A549 (cell line): ENCODE results near the gene PPIF. TPM values are rescaled to one million over a fixed set of nuclear protein-coding genes. Genes with fewer than 3 reads are reported as not detected.

ENCODE experiments used
- ATAC-seq, 2 experiments: fragments of 200-7000 bp in 1 of 2; fragments of >200 bp in 1 of 2; cut with Nextera tagmentation in 1 of 2; cut with Tn5 transposase in 1 of 2; 3 replicates each; pipeline versions ENCODE4 v1.8.0 to v1.9.1; 2018 to 2020; ENCODE audit warnings: mild to moderate bottlenecking in 1 of 2, moderate library complexity in 1 of 2
- CTCF ChIA-PET: fragments of 300-600 bp; sonication (Branson Sonifier 250); formaldehyde crosslinking; extraction: SDS; loops from one replicate; lab custom pipeline; 2021; ENCODE audit warnings: antibody characterized with exemption, inconsistent platforms; lab: Yijun Ruan, JAX
- POLR2A ChIA-PET: fragments of 350-600 bp; formaldehyde crosslinking; extraction: SDS; loops from one replicate; lab custom pipeline; 2021; ENCODE audit warnings: antibody characterized with exemption, inconsistent platforms; lab: Yijun Ruan, JAX
- DNase-seq, 2 experiments: peaks; one replicate each; pipeline versions ENCODE4 v3.0.0 to v3.0.0-alpha.2; 2011 to 2016; ENCODE audit warnings: low read depth in 1 of 2, low spot score in 1 of 2
- FAIRE-seq: peaks from 2 replicates; lab custom pipeline; 2011; peaks lifted over from hg19 to GRCh38; lab: Jason Lieb, UNC
- H3K27ac ChIP-seq, 2 experiments: fragments of >200 bp; sonication (Bioruptor Twin); formaldehyde crosslinking; 3 replicates each; pipeline ENCODE4 v1.5.1; 2016 to 2017
- H3K4me1 ChIP-seq: fragments of >200 bp; sonication (Bioruptor Twin); formaldehyde crosslinking; 3 replicates; pipeline ENCODE4 v1.6.1; 2016
- H3K4me2 ChIP-seq: fragments of >200 bp; sonication (Bioruptor Twin); formaldehyde crosslinking; 3 replicates; pipeline ENCODE4 v1.6.1; 2016
- H3K4me3 ChIP-seq: fragments of >200 bp; sonication (Bioruptor Twin); formaldehyde crosslinking; 3 replicates; pipeline ENCODE4 v1.5.1; 2016
- H3K9me3 ChIP-seq: fragments of >200 bp; sonication (Bioruptor Twin); formaldehyde crosslinking; 3 replicates; pipeline ENCODE4 v1.6.1; 2016
- CEBPB ChIP-seq, 2 experiments: fragments of >200 bp in 1 of 2; sonication (Bioruptor Twin) in 1 of 2; formaldehyde crosslinking in 1 of 2; IDR thresholded peaks; 2 replicates each; pipeline ENCODE4 v1.6.1; 2012 to 2016
- CHD4 ChIP-seq: fragments of 200-600 bp; sonication (generic); IDR thresholded peaks from 2 replicates; pipeline ENCODE4 v1.6.1; 2016; ENCODE audit warnings: antibody characterized with exemption, mild to moderate bottlenecking, borderline replicate concordance
- EHMT2 ChIP-seq: fragments of 200-600 bp; sonication (generic); IDR thresholded peaks from 2 replicates; pipeline ENCODE4 v1.6.1; 2016; ENCODE audit warnings: antibody characterized with exemption, low read depth, mild to moderate bottlenecking, moderate library complexity
- ESRRA ChIP-seq: fragments of 150-350 bp; IDR thresholded peaks from 2 replicates; pipeline ENCODE4 v1.6.1; 2014; ENCODE audit warnings: mild to moderate bottlenecking, low read length, borderline replicate concordance
- FOSB ChIP-seq: fragments of 250-450 bp; sonication (Bioruptor Pico); IDR thresholded peaks from 2 replicates; pipeline ENCODE4 v1.5.0; 2020; ENCODE audit warnings: mild to moderate bottlenecking, moderate library complexity
- FOXS1 ChIP-seq: fragments of 250-450 bp; sonication (Bioruptor Pico); IDR thresholded peaks from 2 replicates; pipeline ENCODE4 v1.5.0; 2020; ENCODE audit warnings: mild to moderate bottlenecking, moderate library complexity
- GATA3 ChIP-seq: IDR thresholded peaks from 2 replicates; pipeline ENCODE4 v1.6.1; 2012; ENCODE audit warnings: borderline replicate concordance
- HOXA7 ChIP-seq: fragments of 250-450 bp; sonication (Bioruptor Pico); IDR thresholded peaks from 2 replicates; pipeline ENCODE4 v1.5.0; 2020; ENCODE audit warnings: mild to moderate bottlenecking, moderate library complexity
- HOXB13 ChIP-seq: fragments of 250-450 bp; sonication (Bioruptor Pico); IDR thresholded peaks from 2 replicates; pipeline ENCODE4 v1.5.0; 2020; ENCODE audit warnings: low read depth, mild to moderate bottlenecking, moderate library complexity
- HOXB5 ChIP-seq: fragments of 250-450 bp; sonication (Bioruptor Pico); IDR thresholded peaks from 2 replicates; pipeline ENCODE4 v1.5.0; 2020; ENCODE audit warnings: mild to moderate bottlenecking, moderate library complexity
- KDM1A ChIP-seq: fragments of 200-600 bp; sonication (generic); IDR thresholded peaks from 2 replicates; pipeline ENCODE4 v1.6.1; 2016; ENCODE audit warnings: low read depth, mild to moderate bottlenecking
- MYC ChIP-seq: IDR thresholded peaks from 2 replicates; pipeline ENCODE4 v1.6.1; 2012; ENCODE audit warnings: mild to moderate bottlenecking, inconsistent platforms, low read length, improper control_type of control experiment, borderline replicate concordance
- NR3C1 ChIP-seq: fragments of >200 bp; sonication (Bioruptor Twin); formaldehyde crosslinking; IDR thresholded peaks from 3 replicates; pipeline ENCODE4 v1.6.1; 2017
- POLR2A ChIP-seq: IDR thresholded peaks from 2 replicates; pipeline ENCODE4 v1.6.1; 2012; ENCODE audit warnings: mild to moderate bottlenecking, low read length
- RCOR1 ChIP-seq: fragments of 150-350 bp; IDR thresholded peaks from 2 replicates; pipeline ENCODE4 v1.6.1; 2014; ENCODE audit warnings: antibody characterized with exemption, low read length, low read depth
- SREBF2 ChIP-seq: fragments of 450-650 bp; IDR thresholded peaks from 2 replicates; pipeline ENCODE4 v1.6.1; 2014; ENCODE audit warnings: mild to moderate bottlenecking, moderate library complexity
- TFCP2L1 ChIP-seq: fragments of 250-450 bp; sonication (Bioruptor Pico); IDR thresholded peaks from 2 replicates; pipeline ENCODE4 v1.5.0; 2021; ENCODE audit warnings: mild to moderate bottlenecking
- ZFP36 ChIP-seq: fragments of 450-650 bp; IDR thresholded peaks from 2 replicates; pipeline ENCODE4 v1.6.1; 2014; ENCODE audit warnings: borderline replicate concordance; ENCODE audit not compliant: partially characterized antibody
- WGBS: methylation state at CpG from one replicate; pipeline ENCODE4 v1.1.6; 2017; ENCODE audit errors: missing lambda C conversion rate; 5-methylcytosine and 5-hydroxymethylcytosine counted together
- polyA plus RNA-seq, 4 experiments: library from polyadenylated mRNA; depleted of rRNA in 3 of 4; stranded (reverse); fragments of >200 nt; fragmentation: RNase III in 1 of 4; extraction: RNeasy Plus Mini Kit Qiagen cat#74134 plus additional on column Dnase treatment in 1 of 4; gene quantifications; 2 replicates in 3 of 4; 3 replicates in 1 of 4; pipeline ENCODE4 v1.2.3, GENCODE V29; 2011 to 2017
- TF ChIP-seq, protein P1 (sequence below): fragments of 450-650 bp; IDR thresholded peaks from 2 replicates; pipeline ENCODE4 v1.6.1; 2014; ENCODE audit warnings: antibody characterized with exemption
- TF ChIP-seq, protein P2 (sequence below): fragments of 250-450 bp; sonication (Bioruptor Pico); IDR thresholded peaks from 2 replicates; pipeline ENCODE4 v1.5.0; 2021; ENCODE audit warnings: mild to moderate bottlenecking, moderate library complexity, borderline replicate concordance
- TF ChIP-seq, protein P3 (sequence below): IDR thresholded peaks from 2 replicates; pipeline ENCODE4 v1.6.1; 2012
- TF ChIP-seq, protein P4 (sequence below): fragments of >200 bp; sonication (Bioruptor Twin); formaldehyde crosslinking; IDR thresholded peaks from 3 replicates; pipeline ENCODE4 v1.5.1; 2016
- TF ChIP-seq, protein P5 (sequence below): IDR thresholded peaks from 2 replicates; pipeline ENCODE4 v1.6.1; 2012
- TF ChIP-seq, protein P6 (sequence below): fragments of >200 bp; sonication (Bioruptor Twin); formaldehyde crosslinking; IDR thresholded peaks from 2 replicates; pipeline ENCODE4 v1.6.1; 2016

The PPIF gene
- polyA plus RNA-seq, 2 of the 4 experiments (the other 2 are of a cell fraction): 44.8 to 75.0 TPM

DNA sequence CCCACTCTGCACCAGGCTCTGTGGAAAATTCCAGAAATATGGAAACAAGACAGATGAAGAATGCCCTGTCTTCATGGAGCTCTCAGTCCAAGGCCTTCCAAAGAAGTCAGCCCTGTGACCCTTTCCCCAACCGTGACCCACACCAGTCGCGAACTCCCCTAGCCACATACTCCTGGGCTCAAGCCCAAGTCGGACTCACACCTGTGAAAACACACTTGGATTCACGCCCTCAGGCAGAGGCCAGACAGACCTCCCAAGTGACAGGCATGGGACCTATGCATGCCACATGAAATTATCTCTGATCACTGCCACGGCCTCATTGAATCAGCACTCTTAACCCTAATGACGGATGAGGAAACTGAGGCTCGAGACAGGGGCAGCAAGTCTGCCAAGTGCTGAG is 55.7 kb downstream of the PPIF start:
- Histone ChIP-seq H3K27ac (no peak overlapping the region), H3K4me2 (no peak overlapping the region), H3K9me3 (no peaks in the 10 kb centered on the region), H3K4me1 (no peaks in the 10 kb centered on the region), H3K4me3 (no peak overlapping the region)
- ChIA-PET POLR2A (no interaction called here), CTCF (interaction anchor here (1.0 to 3.6 kb wide), 3 partner anchors 12 to 40 kb away, joined by 3 to 17 read pairs (median 4); no protein-coding TSS in a partner anchor)
- DNase-seq (no peak), FAIRE-seq (no peak), ATAC-seq (no peak)
- no peak for TF ChIP-seq TFCP2L1 (CRISPR knock-in tag)
- TF ChIP-seq, protein P1, sequence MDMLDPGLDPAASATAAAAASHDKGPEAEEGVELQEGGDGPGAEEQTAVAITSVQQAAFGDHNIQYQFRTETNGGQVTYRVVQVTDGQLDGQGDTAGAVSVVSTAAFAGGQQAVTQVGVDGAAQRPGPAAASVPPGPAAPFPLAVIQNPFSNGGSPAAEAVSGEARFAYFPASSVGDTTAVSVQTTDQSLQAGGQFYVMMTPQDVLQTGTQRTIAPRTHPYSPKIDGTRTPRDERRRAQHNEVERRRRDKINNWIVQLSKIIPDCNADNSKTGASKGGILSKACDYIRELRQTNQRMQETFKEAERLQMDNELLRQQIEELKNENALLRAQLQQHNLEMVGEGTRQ: no peak
- TF ChIP-seq, protein P2, sequence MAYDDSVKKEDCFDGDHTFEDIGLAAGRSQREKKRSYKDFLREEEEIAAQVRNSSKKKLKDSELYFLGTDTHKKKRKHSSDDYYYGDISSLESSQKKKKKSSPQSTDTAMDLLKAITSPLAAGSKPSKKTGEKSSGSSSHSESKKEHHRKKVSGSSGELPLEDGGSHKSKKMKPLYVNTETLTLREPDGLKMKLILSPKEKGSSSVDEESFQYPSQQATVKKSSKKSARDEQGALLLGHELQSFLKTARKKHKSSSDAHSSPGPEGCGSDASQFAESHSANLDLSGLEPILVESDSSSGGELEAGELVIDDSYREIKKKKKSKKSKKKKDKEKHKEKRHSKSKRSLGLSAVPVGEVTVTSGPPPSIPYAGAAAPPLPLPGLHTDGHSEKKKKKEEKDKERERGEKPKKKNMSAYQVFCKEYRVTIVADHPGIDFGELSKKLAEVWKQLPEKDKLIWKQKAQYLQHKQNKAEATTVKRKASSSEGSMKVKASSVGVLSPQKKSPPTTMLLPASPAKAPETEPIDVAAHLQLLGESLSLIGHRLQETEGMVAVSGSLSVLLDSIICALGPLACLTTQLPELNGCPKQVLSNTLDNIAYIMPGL: no peak
- TF ChIP-seq SREBF2: no peak
- TF ChIP-seq ESRRA: no peak
- 81% methylated on average over 8 of the region's 8 CpGs for WGBS

DNA sequence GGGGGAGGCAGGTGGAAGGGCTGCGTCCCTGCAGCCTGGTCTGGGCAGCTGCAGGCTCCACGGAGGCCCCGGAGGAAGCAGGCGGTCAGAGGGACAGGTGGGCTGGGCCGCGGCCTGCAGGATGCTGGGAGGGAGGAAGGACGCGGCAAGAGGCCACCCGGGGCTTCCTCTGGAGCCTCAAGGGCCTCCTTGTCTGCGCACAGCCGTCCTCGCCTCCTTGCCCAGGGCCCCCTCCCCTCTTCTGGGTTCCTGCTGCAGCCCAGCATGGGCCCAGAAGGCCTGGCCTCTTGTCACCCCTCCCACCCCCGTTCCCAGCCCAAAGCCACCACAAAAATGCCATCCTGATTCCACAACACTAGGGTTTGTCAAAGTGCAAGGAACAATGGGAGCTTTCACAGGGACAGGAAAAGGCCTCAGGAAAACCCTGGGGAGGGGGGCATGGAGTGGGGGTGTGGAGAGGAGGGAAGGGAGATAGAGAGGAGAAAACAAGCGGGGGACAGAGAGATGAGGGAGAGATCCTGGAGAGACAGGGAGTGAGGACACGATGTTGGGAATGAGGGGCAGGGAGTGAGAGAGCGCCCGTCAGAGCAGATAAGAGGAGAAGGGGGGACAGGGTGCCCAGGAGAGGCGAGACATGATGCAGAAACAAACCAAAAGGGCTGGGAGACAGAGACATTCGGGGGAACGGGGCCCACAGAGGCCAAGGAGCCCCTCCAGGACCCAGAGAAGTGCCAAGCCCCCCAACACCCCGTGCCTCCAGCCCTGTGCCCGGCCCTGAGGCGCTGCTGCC is 56.4 kb downstream of the PPIF start:
- Histone ChIP-seq H3K27ac (no peak overlapping the region), H3K4me2 (no peak overlapping the region), H3K4me1 (no peaks in the 10 kb centered on the region)
- ChIA-PET POLR2A (no interaction called here), CTCF (interaction anchor here (1.3 kb wide), 1 partner anchor 29 kb away, joined by 4 read pairs; no protein-coding TSS in a partner anchor)
- no peak for FAIRE-seq
- TF ChIP-seq FOXS1 (CRISPR knock-in tag) (no peak), EHMT2 (no peak), FOSB (CRISPR knock-in tag) (no peak), POLR2A (no peak), HOXA7 (CRISPR knock-in tag) (no peak), GATA3 (no peak), HOXB5 (no peak), CHD4 (no peak), CEBPB (IDR thresholded peaks at IDR 0.05) (no peak)
- TF ChIP-seq, protein P3, sequence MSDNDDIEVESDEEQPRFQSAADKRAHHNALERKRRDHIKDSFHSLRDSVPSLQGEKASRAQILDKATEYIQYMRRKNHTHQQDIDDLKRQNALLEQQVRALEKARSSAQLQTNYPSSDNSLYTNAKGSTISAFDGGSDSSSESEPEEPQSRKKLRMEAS: no peak
- TF ChIP-seq, protein P4, sequence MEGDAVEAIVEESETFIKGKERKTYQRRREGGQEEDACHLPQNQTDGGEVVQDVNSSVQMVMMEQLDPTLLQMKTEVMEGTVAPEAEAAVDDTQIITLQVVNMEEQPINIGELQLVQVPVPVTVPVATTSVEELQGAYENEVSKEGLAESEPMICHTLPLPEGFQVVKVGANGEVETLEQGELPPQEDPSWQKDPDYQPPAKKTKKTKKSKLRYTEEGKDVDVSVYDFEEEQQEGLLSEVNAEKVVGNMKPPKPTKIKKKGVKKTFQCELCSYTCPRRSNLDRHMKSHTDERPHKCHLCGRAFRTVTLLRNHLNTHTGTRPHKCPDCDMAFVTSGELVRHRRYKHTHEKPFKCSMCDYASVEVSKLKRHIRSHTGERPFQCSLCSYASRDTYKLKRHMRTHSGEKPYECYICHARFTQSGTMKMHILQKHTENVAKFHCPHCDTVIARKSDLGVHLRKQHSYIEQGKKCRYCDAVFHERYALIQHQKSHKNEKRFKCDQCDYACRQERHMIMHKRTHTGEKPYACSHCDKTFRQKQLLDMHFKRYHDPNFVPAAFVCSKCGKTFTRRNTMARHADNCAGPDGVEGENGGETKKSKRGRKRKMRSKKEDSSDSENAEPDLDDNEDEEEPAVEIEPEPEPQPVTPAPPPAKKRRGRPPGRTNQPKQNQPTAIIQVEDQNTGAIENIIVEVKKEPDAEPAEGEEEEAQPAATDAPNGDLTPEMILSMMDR: no peak
- TF ChIP-seq, protein P5, sequence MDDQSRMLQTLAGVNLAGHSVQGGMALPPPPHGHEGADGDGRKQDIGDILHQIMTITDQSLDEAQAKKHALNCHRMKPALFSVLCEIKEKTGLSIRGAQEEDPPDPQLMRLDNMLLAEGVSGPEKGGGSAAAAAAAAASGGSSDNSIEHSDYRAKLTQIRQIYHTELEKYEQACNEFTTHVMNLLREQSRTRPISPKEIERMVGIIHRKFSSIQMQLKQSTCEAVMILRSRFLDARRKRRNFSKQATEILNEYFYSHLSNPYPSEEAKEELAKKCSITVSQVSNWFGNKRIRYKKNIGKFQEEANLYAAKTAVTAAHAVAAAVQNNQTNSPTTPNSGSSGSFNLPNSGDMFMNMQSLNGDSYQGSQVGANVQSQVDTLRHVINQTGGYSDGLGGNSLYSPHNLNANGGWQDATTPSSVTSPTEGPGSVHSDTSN: no peak
- TF ChIP-seq, all 56 proteins: peak for 0
- no peak overlapping the region for H3K4me3 ChIP-seq
- H3K9me3 ChIP-seq: no peaks in the 10 kb centered on the region
- ATAC-seq (no peak), DNase-seq (no peak)
- 84% methylated on average over 23 of the region's 23 CpGs for WGBS

DNA sequence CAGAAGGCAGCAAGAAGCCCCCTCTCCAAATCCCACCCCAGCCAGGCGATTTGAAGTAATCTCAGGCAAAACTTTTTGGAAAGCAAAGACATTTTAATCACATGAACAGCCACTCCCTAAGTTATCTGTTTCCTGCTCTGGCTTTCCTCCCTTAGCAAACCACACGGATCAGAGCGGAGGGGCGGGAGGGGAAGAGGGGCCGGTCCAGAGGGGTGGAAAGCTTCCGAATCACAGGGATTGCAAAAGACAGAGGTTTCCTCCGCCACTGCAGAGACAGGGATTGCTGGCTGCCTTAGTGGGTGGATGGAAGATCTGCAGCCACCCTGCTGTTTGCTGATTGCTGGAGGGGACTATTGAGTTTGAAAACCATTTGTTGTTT is 57.0 kb downstream of the PPIF start:
- POLR2A ChIA-PET: no interaction called here
- no peaks in the 10 kb centered on the region for H3K4me1 ChIP-seq
- H3K4me3 ChIP-seq: no peak overlapping the region
- ATAC-seq: no peak
- 84% methylated on average over 7 of the region's 7 CpGs for WGBS
- H3K9me3 ChIP-seq: no peaks in the 10 kb centered on the region
- DNase-seq: no peak
- no peak for FAIRE-seq
- no peak overlapping the region for H3K27ac ChIP-seq
- CTCF ChIA-PET: interaction anchor here (1.0 to 1.2 kb wide), 3 partner anchors 30 to 97 kb away, joined by 3 to 4 read pairs (median 3); no protein-coding TSS in a partner anchor
- no peak overlapping the region for H3K4me2 ChIP-seq
- TF ChIP-seq ZFP36: no peak
- no peak for TF ChIP-seq NR3C1
- TF ChIP-seq, protein P5: no peak
- no peak for TF ChIP-seq RCOR1
- no peak for TF ChIP-seq EHMT2
- TF ChIP-seq, protein P6, sequence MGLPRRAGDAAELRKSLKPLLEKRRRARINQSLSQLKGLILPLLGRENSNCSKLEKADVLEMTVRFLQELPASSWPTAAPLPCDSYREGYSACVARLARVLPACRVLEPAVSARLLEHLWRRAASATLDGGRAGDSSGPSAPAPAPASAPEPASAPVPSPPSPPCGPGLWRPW: no peak
- TF ChIP-seq, protein P2: no peak
- no peak for TF ChIP-seq HOXB13
- no peak for TF ChIP-seq MYC
- no peak for TF ChIP-seq KDM1A
- TF ChIP-seq CHD4: no peak
